Upper lobe of left lung (tissue), 4 donors: Measurements from ENCODE around the gene SAMD15.

ENCODE experiments used
- CTCF ChIP-seq, 6 experiments: fragments of 450-650 bp in 4 of 6; fragments of 200-600 bp in 2 of 6; sonication (generic) in 2 of 6; IDR thresholded peaks; one replicate each; pipeline ENCODE4 v1.5.1; 2016 to 2019; ENCODE audit warnings: antibody characterized with exemption in 6 of 6
- EP300 ChIP-seq, 4 donors: sonication (generic); formaldehyde crosslinking; IDR thresholded peaks; one replicate each; pipeline ENCODE4 v1.5.1; 2017; ENCODE audit warnings: antibody characterized with exemption in 4 of 4, control low read depth in 2 of 4

GRCh38 chr14:77400216-77400615 lies 23.0 kb downstream of the SAMD15 start:
- no peak for TF ChIP-seq CTCF (IDR thresholded peaks at IDR 0.05)
- TF ChIP-seq EP300 (IDR thresholded peaks at IDR 0.05): no peak
